Fibroblast of peridontal ligament (primary cell): Measurements from ENCODE around the gene COL27A1.

Experiments
- DNase-seq: peaks from one replicate; pipeline ENCODE4 v3.0.0-alpha.2; 2010; ENCODE audit errors: extremely low read depth

The COL27A1 gene

GRCh38 chr9:114155263-114155994 lies at the start of gene COL27A1:
COL27A1 (plus strand) TSS chr9:114155537; CDS start chr9:114155951, 414 bp downstream.
- DNase-seq = peak; percentile 76

DNA sequence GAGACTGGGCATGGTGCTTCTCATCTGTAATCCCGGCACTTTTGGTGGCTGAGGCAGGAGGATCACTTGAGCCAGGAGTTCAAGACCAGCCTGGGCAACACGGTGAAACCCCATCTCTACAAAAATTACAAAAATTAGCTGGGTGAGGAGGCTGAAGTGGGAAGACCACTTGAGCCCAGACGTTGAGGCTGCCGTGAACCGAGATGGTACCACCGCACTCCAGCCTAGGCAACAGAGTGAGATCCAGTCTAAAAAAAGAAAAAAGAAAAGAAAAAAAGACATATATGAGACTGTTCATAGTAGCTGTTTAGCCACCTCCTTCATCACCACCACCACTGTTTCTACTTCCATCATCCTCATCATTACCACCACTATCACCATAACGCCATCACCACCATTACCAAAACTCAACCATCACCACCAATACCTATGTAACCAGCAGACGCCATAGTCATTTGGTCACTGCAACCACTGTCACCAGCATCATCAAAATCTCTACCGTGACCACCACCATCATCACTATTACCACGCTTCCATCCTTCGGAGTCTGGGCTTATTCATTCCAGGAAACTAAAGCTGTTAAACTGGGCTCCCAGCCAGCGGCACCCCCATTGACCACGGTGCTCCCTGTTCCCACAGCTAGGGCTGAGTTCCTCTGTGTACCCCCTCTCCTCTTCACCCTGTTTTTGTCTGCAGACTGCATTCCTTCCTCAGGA lies 47.9 kb upstream of the COL27A1 start:
- DNase-seq = no peak

DNA sequence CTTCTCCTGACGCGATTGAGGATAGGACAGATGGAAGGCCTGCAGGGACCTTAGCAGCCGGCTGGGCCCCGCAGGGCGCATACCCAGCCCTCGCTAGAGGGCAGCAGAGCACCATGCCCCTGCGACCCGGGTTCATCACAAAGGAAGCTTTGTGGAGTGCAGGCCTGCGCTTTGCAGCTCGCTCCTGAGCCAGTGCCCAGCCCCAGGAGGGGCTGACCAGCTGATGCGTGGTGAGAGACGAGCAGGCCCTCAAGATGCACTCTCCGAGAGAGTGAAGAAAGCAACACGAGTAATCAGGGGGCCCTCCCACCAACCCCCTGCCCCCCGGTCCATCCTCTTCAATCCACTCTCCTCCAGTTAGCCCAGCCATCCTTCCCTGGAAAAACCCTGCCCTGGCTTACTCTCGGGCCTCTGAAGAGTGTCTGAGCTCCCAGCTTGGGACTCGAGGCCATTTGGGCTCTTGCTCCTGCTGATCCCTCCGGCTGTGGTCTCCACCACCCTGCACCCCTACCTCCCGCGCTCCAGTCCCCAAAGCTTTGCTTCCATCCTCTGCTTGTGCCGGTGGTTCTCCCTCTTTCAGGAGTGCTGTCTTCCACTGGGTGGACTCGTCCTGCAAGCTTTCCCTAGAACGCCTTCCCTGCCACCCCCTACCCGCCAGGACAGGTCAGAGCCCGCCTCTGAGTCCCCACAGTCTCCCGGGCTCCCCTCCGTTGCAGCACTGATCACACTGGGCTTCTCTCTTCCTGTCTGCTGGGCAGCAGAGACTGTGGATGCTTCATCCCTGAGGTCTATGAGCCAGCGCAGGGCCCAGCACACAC lies 47.1 kb upstream of the COL27A1 start:
- peak; percentile 62 for DNase-seq

DNA sequence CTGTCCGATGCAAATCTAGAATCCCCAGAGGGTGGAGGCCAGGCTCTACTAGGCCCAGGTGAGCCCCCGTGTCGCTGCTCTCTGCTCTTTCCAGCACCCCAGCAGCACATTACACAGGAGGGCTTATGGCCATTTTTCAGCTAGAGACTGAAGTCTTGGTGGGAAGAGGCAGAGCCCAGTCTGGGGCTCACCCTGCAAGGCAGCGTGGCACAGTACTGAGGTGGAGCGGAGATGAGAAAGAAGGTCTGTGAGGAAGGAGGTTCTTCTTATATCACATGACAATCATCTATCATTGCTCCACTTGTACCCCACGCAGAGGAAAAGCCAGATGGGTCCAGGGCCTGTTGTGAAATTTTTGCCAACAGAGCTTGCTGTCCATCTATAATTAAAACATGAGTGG lies 46.2 kb upstream of the COL27A1 start:
- DNase-seq = no peak

- DNase-seq = peak; percentile 46
Measured at GRCh38 chr9:114110180-114110579, 45.2 kb upstream of the COL27A1 start.

GRCh38 chr9:114112325-114112724 lies 43.0 kb upstream of the COL27A1 start:
- DNase-seq = peak; percentile 28

- peak; percentile 18 for DNase-seq
Measured at GRCh38 chr9:114112778-114113584, 42.4 kb upstream of the COL27A1 start.

DNA sequence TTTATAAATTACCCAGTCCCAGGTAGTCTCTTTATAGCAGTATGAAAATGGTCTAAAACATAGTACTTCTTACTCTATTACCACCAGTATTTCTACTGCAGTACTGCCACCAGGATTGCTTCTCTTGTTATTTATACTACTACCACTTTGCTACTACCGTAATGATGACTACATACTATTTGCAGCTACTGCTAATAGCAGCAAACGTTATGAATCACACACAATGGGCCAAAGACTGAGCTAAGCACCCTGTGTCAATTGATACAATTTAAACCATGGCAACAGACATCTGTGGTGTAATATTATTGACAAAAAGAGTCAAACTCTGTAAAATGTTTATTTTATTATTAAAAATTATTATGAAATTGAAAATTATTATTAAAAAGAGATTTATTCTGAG lies 41.0 kb upstream of the COL27A1 start:
- no peak for DNase-seq

GRCh38 chr9:114115654-114116125 lies 39.6 kb upstream of the COL27A1 start:
- no peak for DNase-seq

DNA sequence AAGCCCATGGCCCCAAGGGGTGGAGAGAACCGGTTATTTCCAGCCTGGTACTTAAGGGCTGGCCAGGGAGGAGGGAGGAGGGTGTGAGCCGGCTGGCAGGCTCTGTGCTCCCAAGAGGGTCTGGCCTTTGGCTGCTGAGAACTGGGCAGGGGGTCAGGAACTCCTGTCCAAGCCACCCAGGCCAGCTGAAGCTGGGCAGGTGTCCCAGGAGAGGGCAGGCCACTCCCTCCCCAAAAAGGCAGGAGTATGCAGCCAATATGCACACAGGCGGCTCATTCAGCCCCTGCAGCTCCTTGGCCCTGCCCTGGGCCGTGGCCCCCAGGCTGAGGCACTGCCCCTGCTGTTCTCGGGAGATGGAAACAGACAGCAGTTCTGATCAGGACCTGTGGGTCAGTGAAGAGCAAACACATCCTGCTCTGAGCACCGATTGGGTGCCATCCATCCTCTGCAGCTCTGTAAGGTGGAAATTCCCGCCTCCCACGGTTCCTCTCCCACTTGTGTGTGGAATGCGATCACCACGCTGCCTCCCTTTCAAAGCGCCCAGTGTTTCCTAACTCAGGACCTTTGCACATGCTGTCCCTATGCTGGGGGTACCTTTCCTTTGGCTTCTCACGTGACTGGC lies 39.1 kb upstream of the COL27A1 start:
- DNase-seq = no peak

DNA sequence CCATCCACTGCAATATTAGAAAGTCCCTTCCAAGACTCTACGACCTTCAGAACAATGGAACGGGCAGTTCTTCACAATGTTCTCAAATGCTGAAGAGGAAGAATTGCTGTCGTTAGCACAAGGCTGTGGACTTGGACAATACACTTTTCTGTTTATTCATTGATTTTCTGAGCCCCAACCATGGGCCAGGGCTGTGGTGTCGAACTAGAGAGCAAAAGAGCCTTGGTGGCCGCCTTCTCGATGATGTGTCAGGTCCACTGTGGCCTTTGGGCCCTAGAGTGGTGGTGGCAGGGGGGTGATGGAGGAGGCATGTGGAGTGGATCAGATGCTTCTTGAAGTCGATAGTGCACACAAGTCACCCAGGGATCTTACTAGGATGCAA lies 37.7 kb upstream of the COL27A1 start:
- DNase-seq = no peak

DNA sequence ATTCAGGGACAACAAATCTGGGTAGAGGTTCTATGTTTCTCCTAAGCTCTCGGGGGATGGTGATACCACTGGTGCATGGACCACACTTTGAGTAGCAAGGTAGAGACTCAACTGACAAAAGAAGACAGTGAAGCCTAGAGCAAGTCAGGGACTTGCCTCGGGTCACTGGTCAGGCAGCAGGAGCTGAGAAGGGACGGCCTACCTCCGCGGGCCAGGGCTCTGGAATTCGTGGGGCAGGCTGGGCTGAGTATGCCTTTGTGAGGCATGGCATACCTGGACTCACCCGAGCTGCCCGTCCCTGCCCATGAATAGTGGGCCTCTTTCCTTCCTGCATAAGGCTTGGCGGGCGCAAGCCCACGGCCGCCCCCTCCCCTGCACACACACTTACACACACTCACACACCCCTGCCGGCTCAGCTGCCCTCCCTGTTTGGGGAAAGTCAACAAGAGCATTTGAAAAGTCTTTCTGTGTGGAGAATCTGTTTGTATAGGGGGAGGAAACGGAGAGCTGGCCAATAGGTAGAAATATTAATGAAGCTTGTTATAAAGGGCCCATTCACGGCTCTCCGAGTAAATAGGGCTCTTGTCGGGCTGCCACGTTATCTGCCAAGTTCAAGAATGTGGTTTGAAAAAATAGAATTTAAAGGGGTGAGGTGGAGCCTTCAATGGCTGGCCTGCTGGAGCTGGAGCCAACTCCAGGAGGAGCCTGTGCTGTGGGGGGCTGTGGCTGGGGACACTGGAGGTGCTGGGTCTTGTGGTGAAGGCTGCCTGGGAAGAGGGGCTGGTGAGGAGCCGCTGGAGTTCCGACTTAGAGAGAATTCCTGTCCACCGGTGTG lies 37.1 kb upstream of the COL27A1 start:
- no peak for DNase-seq

GRCh38 chr9:114119242-114120191 lies 35.8 kb upstream of the COL27A1 start:
- no peak for DNase-seq

- DNase-seq = no peak
Measured at GRCh38 chr9:114120192-114121014, 34.9 kb upstream of the COL27A1 start.

DNA sequence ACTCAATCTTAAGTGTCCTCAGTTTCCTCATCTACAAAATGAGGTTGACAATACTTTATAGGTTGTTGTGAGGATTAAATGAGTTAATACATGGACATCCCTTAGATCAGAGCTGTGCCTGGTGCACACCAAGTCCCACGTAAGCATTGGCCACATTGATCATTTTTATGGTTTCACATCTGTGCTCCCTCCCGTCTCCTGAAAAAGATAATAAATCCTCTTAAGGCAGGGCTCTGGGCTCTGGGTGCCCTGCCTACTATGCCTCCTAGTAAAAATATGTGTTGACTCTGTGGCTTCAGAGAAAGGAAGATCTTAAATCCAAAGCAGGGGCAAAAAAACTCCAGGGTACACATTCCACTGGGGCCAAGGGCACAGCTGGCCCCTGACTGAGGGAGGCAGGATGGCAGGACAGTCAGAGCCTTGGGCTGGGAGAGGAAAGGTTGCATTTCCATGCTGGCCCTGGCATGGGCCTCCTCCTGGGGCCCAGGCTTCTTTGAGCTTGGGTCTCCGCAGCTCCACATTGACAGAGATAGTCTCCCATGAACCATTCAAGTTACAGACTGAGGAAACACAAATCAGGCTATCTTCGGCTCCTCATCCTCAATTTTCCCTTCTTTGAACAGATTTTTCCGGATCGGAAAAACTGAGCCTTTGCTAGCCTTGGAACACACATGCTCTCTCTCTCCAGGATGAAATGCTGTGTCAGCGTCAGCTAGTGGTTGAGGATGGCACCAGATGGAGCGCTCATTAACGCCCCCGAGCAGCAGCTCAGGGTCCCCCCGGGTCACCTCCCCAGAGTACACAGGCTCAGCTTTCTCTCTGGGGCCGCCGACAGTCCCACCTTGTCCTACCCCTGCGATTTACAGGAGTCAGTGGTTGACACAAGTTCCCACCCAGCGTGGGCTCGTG lies 33.9 kb upstream of the COL27A1 start:
- no peak for DNase-seq

- DNase-seq = no peak
Measured at GRCh38 chr9:114122136-114123027, 33.0 kb upstream of the COL27A1 start.
